ENCODE data around the gene KCNMA1. TPM values are rescaled to one million over a fixed set of nuclear protein-coding genes. Genes with fewer than 3 reads are reported as not detected.

Gene KCNMA1
- total RNA-seq, 1 donor from 2014 or later: 2.0 TPM

GRCh38 chr10:76887223-76888010 lies 750.2 kb downstream of the KCNMA1 start:
- ATAC-seq (ENCODE audit: poor library complexity) (no peak), DNase-seq (no peak)
- intact Hi-C loops (cut with DNase I): loop anchor here (10.0 kb wide), 1 partner anchor 103 kb away; no protein-coding TSS in a partner anchor

- peak; percentile 58 for DNase-seq
- intact Hi-C loops (cut with DNase I): loop anchor here (10.0 kb wide), 1 partner anchor 101 kb away; no protein-coding TSS in a partner anchor
- peak; percentile 87 for ATAC-seq (ENCODE audit: poor library complexity)
Measured at GRCh38 chr10:76885816-76886215, 751.8 kb downstream of the KCNMA1 start.

- ATAC-seq (ENCODE audit: poor library complexity): no peak
- intact Hi-C loops (cut with DNase I): loop anchor here (10.0 kb wide), 1 partner anchor 100 kb away; no protein-coding TSS in a partner anchor
- no peak for DNase-seq
Measured at GRCh38 chr10:76884673-76885275, 752.8 kb downstream of the KCNMA1 start.

- intact Hi-C loops (cut with DNase I): loop anchor here (10.0 kb wide), 1 partner anchor 99 kb away; no protein-coding TSS in a partner anchor
- DNase-seq (no peak), ATAC-seq (ENCODE audit: poor library complexity) (no peak)
Measured at GRCh38 chr10:76883596-76883995, 754.0 kb downstream of the KCNMA1 start.

- ATAC-seq (ENCODE audit: poor library complexity): no peak
- no peak for DNase-seq
- intact Hi-C loops (cut with DNase I): loop anchor here (10.0 kb wide), 1 partner anchor 98 kb away; no protein-coding TSS in a partner anchor
Measured at GRCh38 chr10:76882796-76883195, 754.8 kb downstream of the KCNMA1 start.

GRCh38 chr10:76882245-76882644 lies 755.4 kb downstream of the KCNMA1 start:
- intact Hi-C loops (cut with DNase I): loop anchor here (10.0 kb wide), 1 partner anchor 97 kb away; no protein-coding TSS in a partner anchor
- ATAC-seq (ENCODE audit: poor library complexity) (no peak), DNase-seq (peak; percentile 46)

GRCh38 chr10:76881477-76882220 lies 756.0 kb downstream of the KCNMA1 start:
- DNase-seq (no peak), ATAC-seq (ENCODE audit: poor library complexity) (no peak)
- intact Hi-C loops (cut with DNase I): loop anchor here (10.0 kb wide), 1 partner anchor 97 kb away; no protein-coding TSS in a partner anchor

GRCh38 chr10:76880931-76881330 lies 756.7 kb downstream of the KCNMA1 start:
- ATAC-seq (ENCODE audit: poor library complexity) (no peak), DNase-seq (no peak)
- intact Hi-C loops (cut with DNase I): loop anchor here (10.0 kb wide), 1 partner anchor 96 kb away; no protein-coding TSS in a partner anchor

GRCh38 chr10:76879116-76879913 lies 758.3 kb downstream of the KCNMA1 start:
- DNase-seq (no peak), ATAC-seq (ENCODE audit: poor library complexity) (no peak)
- intact Hi-C loops (cut with DNase I): no loop called here

- intact Hi-C loops (cut with DNase I): no loop called here
- ATAC-seq (ENCODE audit: poor library complexity) (no peak), DNase-seq (no peak)
Measured at GRCh38 chr10:76878514-76878913, 759.1 kb downstream of the KCNMA1 start.

GRCh38 chr10:76874896-76875295 lies 762.7 kb downstream of the KCNMA1 start:
- ATAC-seq (ENCODE audit: poor library complexity) (no peak), DNase-seq (no peak)
- intact Hi-C loops (cut with DNase I): no loop called here

GRCh38 chr10:76874176-76874575 lies 763.4 kb downstream of the KCNMA1 start:
- intact Hi-C loops (cut with DNase I): no loop called here
- DNase-seq (no peak), ATAC-seq (ENCODE audit: poor library complexity) (peak; percentile 85)

- DNase-seq (no peak), ATAC-seq (ENCODE audit: poor library complexity) (no peak)
- intact Hi-C loops (cut with DNase I): no loop called here
Measured at GRCh38 chr10:76871697-76872295, 765.8 kb downstream of the KCNMA1 start.

GRCh38 chr10:76869931-76870330 lies 767.7 kb downstream of the KCNMA1 start:
- no peak for ATAC-seq (ENCODE audit: poor library complexity)
- intact Hi-C loops (cut with DNase I): no loop called here
- DNase-seq: no peak

- no peak for DNase-seq
- intact Hi-C loops (cut with DNase I): no loop called here
- peak; percentile 29 for ATAC-seq (ENCODE audit: poor library complexity)
Measured at GRCh38 chr10:76868098-76868977, 769.3 kb downstream of the KCNMA1 start.

- no peak for DNase-seq
- no peak for ATAC-seq (ENCODE audit: poor library complexity)
- intact Hi-C loops (cut with DNase I): no loop called here
Measured at GRCh38 chr10:76866841-76867586, 770.6 kb downstream of the KCNMA1 start.
